GM21390 (cell line): ENCODE data around the gene SYTL1.

ENCODE experiments used
- ATAC-seq: cut with Tn5 transposase; IDR thresholded peaks from one replicate; pipeline ENCODE4 v1.9.1; 2021; ENCODE audit not compliant: unreplicated experiment

The SYTL1 gene

GRCh38 chr1:27318596-27318995 is 23.2 kb upstream of the SYTL1 start:
- ATAC-seq = no peak

DNA sequence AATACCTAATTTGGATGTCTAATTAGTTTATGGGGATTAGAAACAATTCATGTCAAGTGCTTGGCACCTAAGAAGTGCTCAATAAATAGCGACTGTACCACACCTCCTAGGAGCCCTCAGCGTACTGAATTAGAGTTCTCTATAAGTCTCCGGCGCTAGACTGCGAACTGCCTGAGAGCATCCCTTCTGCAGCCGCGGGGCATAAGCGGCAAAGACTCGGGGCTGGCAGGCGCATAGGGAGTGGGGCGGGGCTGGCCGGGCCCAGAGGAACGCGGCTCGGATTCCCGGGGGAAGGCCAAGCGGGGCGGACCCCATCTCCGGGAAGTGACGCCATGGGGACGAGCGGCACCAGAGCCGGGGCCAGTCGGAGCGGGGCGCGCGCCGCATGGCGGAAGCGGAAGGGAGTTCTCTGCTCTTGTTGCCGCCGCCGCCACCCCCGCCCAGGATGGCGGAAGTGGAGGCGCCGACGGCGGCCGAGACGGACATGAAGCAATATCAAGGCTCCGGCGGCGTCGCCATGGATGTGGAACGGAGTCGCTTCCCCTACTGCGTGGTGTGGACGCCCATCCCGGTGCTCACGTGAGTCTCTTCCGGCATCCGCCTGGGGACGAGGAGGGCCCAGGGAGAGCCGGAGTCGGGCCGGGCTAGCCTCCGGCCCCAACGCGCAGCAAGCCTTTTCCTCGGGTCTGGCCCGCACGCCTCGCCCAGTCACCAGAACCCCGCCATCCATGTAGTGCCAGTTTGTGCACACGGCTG is 19.8 kb upstream of the SYTL1 start, which contains the start of gene TMEM222:
Gene TMEM222 (plus strand): TSS at position 351 of the 756 bp plus-strand sequence. CDS start 35 bp downstream, at position 386.
- peak; percentile 86 for ATAC-seq

DNA sequence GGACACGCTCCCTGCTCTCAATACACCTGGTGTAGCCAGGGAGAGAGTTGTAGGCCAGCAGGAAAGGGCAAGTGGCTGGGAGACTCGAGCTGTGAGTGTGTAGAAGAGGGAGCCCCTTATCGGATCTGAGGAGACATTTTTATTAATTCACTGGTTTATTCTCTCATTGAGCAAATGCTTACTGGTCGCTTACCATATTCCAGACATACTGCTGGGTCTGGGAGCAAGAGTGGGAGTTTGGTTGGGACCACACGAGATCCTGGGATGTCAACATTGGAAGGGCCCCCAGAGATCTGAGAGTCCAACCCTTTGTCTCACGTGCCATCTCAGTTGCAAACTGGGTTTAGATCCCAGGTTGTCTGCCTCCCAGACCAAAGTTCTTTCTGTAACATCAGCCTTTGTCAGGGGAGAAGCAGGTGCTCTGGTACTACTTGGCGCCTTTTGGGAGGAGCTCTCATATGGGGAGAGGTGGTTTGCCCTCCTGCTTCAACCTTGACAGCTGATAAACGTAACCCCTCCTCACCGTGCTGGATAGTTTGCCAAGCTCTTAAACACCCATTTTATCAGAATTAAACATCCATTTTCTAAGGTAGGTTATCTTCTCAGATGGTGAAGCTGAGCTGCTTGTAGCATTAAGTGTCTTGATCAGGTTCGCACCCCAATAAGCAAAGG is 19.1 kb upstream of the SYTL1 start:
- no peak for ATAC-seq

- no peak for ATAC-seq
These were observed 16.5 kb upstream of the SYTL1 start for GRCh38 chr1:27325286-27325685.

DNA sequence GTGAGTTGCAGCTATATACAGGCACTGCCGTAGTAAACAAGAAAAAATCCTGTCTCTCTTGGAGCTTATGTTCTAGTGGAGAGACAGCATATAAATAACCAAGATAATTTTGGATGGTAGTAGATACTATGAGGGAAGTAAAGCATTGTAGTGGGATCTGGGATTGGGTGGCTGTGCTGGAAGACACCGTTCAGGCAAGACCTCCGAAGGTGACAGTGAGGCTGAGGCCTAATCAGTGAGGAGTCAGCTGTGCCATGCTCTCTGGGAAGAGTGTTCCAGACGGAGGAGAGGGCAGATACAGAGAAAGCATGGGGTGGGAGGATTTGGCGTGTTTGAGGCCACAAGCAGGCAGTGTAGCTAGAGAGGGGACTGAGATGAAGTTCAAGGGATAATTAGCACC is 13.9 kb upstream of the SYTL1 start:
- ATAC-seq = no peak

DNA sequence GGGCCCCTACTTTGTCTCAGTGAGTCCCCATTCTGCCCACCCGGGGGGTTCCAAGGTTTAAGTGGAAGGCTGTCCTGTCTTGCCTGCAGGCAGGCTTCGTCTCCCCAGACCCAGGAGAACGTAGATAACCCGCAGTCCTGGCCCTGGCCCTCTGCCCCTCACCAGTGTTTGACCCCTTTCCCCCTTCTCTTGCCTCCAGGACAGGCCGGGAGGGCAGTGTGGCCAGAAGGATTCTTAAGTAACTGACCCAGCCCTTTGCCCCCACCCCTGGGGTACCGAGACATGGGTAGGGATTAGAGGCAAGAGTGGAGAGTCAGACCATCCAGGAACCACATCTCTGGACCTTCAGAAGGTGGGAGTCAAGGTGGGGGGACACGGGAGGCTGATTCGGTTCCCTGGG is 11.0 kb upstream of the SYTL1 start:
- no peak for ATAC-seq

DNA sequence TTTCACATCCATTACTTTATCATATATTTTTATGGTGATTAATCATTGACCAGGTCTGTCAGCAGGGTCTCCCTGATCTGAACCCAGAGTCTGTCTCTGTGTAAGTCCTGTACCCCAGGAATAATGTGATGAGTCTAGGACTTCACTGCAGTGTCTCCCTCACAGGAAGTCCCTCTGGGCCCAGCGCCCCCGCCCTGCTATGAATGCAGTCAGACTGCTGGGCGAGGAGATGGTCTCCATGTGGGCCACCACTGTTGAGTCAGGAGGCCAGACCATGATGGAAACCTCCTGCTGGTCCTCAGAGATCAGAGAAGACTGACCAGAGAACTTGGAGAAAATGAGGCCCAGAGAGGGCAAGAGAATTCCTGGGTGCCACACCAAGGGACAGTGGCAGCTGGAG is 10.4 kb upstream of the SYTL1 start:
- ATAC-seq = no peak

- ATAC-seq = no peak
These were observed 9.9 kb upstream of the SYTL1 start for GRCh38 chr1:27331922-27332321.

DNA sequence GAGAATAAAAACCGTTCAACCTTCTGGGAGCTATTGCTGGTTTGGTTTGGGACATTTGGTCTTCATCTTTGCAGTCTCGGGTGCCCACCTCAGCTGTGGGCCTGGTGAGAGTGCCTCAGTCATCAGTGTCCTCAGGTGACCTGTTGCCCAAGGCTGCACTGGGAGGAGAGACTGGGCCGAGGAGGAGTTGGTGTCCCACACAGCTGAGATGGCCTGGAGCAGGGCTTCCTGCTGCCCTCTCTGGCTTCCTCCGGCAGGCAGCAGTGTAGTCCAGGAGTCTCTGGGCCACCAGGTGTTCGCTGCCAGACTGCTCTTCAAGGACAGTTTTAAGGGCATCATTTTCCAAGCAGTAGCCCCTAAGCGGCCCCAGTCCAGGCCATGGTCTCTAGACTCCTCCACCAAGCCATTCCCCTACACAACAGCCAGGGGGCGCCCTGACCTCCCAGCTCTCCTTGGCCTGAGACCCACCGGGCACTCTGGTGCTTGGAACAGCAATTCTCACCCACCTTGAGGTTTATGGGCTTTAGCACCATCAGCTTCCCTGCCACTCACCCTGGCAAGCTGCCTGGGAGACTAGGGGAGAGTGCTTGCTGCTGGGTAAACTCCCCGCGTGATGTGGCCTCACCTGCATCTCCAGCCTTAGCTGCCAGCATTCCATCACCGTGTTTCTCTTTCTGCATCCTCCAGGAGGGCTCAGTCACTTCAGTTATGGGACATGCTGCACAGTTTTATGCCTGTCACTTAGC is 9.1 kb upstream of the SYTL1 start:
- ATAC-seq = no peak

- no peak for ATAC-seq
These were observed 8.0 kb upstream of the SYTL1 start for GRCh38 chr1:27333717-27334279.

DNA sequence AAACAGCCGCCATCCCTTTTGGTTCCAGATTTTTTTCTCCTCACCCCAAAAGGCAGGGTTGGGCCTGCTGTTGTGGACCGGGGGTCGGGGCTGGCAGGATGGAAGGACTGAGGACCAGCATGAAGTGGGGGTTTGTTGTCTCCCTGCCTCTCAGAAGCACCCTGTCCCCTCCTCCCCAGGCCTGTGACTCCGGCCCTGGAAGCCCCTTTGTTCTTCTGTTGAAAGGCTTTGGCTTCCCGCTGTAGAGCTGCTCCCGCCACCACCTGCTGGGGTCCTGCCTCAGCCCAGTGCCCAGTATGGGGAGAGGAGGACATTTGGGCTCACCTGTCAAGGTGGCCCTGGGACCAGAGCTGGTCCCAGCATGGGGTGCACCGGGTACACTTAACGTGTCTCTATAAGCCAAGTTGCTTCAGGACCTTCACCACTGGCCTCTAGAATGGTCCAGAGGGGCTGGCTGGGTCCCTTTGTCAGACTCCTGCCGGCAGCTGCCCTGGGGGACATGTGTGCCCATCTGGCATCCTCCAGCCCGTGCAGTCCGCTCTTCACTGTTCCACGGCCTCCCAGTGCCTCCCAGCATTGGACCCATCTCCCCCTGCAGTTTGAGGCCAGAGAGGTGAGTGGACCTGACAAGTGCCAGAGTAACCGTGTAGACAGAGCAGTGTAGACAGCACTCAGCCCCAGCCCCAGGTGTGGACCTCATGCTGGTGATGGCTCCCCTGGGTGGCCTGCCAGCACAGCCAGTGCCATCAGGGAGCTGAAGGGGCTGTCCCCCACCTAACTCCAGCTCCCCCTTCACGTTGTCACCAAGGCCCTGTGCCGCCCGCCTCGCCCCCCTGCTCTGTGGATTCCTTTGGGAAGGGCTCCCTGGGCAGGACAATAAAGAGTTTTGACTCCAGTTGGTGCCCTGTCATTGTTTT is 6.1 kb upstream of the SYTL1 start:
- no peak for ATAC-seq

DNA sequence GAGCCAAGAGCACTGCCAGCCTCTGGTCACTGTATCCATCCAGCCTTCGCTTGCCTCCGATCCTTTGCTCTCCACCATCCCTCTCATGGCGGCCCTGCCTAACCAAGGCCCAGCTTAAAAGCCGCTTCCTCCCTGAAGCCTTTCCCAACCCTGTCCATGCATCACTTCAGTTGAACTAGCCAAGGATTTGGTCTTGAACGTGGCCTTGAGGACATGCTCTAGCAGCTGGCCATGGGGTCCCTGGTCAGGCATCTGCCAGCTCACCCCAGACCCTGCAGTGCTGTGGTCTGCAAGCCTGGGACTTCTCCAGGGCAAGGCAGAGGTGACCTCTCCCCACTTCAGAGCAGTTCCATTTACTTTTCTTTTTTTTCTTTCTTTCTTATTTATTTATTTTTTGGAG is 5.1 kb upstream of the SYTL1 start:
- no peak for ATAC-seq

DNA sequence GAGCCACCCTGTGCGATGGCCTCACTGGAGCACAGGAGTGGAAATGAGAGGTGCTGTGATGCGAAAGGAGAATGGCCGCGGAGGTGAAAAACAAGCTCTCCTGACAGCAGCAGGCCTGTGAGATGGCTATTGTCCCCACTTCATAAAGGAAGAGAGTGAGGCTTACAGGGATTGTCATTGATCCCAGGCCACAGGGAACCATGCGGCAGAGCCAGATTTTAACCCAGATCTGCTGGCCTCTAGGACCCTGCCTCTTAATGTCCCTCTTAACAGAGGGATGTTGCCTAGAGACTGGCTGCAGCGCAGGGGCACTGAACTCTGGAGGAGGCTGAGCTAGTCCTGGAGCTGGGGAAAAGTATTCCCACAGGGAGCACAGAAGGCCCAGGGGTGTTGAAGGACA is 3.1 kb upstream of the SYTL1 start:
- no peak for ATAC-seq

GRCh38 chr1:27339213-27339612 is 2.6 kb upstream of the SYTL1 start:
- no peak for ATAC-seq

DNA sequence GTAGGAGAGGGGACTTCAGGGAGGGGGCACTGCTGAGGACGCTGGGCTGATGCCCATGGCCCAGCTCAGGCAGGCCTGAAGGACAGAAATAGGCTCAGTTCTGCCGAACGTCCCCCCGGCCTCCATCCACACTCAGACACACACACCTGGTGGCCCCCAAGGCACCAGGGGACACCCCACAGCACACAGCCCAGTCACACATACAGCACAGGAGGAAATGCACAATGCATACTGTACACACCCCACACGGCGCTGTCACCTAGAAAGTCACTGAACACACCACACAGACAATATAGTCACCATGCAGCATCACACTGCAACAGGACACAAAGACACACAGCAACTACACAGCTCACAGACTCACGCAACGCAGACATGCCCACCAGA is 562 bp downstream of the SYTL1 start:
- no peak for ATAC-seq

DNA sequence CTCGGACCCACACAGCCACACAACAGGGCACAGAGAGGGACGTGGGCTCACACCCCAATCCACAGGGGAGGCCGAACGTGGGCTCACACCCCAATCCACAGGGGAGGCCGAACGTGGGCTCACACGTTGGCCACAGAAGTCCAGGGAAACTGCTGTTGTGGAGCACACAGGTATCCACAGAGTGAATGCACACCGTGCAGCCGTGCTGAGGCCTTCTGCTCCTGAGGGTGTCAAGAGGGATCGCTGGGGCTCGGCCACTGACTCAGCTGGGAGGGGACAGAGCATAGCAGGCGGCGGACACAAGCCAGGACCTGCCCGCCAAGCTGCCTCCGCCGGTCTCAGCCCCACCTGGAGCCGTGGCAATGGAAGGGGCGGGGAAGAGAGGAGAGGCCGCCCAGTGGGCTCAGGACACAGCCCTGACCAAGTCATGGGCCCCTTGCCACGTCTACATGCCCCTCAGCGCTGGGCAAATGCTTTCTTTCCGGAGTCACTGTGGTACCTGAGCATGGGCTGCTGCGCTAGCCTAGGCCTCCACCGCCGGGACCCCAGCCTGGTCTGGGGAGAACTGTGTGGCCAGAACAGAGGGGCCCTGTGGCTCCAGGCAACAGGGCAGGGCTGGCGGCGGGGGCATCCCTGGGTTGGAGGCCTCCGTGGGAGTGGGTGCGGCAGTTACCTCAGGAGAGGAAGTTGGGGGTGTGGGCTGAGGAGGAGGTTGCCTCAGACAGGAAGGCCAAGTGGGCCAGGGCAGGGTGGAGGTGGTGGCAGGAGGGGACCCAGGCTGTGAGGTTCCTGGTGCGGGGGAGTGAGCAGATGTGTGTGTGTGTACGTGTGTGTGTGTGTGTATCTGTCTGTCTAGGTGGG is 1.2 kb downstream of the SYTL1 start:
- no peak for ATAC-seq

- ATAC-seq = no peak
These were observed 1.8 kb downstream of the SYTL1 start for GRCh38 chr1:27343639-27344025.

- ATAC-seq = no peak
These were observed 3.5 kb downstream of the SYTL1 start for GRCh38 chr1:27345272-27345671.

GRCh38 chr1:27346357-27346756 is 4.5 kb downstream of the SYTL1 start:
- no peak for ATAC-seq
